GM21717 (cell line): ENCODE results near the gene C18orf63.
"Not testable (repeated sequence)": the region's sequence is repeated elsewhere in the genome, so short reads cannot be mapped to it uniquely, and the experiment has no call there.

Experiments used
- ATAC-seq: cut with Tn5 transposase; IDR thresholded peaks from one replicate; pipeline ENCODE4 v1.9.1; 2021; ENCODE audit warnings: mild to moderate bottlenecking, moderate library complexity; ENCODE audit not compliant: unreplicated experiment

Gene C18orf63

GRCh38 chr18:74326791-74327190, 11.2 kb downstream of the C18orf63 start:
- ATAC-seq = not testable (repeated sequence)

- ATAC-seq = no peak
These were observed 12.6 kb downstream of the C18orf63 start for GRCh38 chr18:74328206-74328605.

GRCh38 chr18:74329688-74330205, 14.1 kb downstream of the C18orf63 start:
- ATAC-seq = no peak

- no peak for ATAC-seq
These were observed 15.8 kb downstream of the C18orf63 start for GRCh38 chr18:74331404-74331803.

GRCh38 chr18:74333091-74333490, 17.5 kb downstream of the C18orf63 start:
- no peak for ATAC-seq

- ATAC-seq = peak; percentile 69
These were observed 18.7 kb downstream of the C18orf63 start for GRCh38 chr18:74334242-74334893.

- ATAC-seq = no peak
These were observed 21.0 kb downstream of the C18orf63 start for GRCh38 chr18:74336656-74337055.

- no peak for ATAC-seq
These were observed 21.7 kb downstream of the C18orf63 start for GRCh38 chr18:74337155-74337911.

- ATAC-seq = no peak
These were observed 22.3 kb downstream of the C18orf63 start for GRCh38 chr18:74337912-74338309.

- ATAC-seq = no peak
These were observed 26.9 kb downstream of the C18orf63 start for GRCh38 chr18:74342416-74343043.

GRCh38 chr18:74346206-74346605, 30.6 kb downstream of the C18orf63 start:
- no peak for ATAC-seq

GRCh38 chr18:74348581-74348980, 32.9 kb downstream of the C18orf63 start:
- no peak for ATAC-seq

- ATAC-seq = peak; percentile 61
These were observed 35.7 kb downstream of the C18orf63 start for GRCh38 chr18:74351354-74351753.

GRCh38 chr18:74353169-74353775, 37.6 kb downstream of the C18orf63 start:
- peak; percentile 67 for ATAC-seq

GRCh38 chr18:74356959-74357358, 41.3 kb downstream of the C18orf63 start:
- peak; percentile 77 for ATAC-seq

GRCh38 chr18:74360852-74361655, 45.4 kb downstream of the C18orf63 start:
- no peak for ATAC-seq

GRCh38 chr18:74367905-74368304, 52.3 kb downstream of the C18orf63 start:
- no peak for ATAC-seq

- ATAC-seq = no peak
These were observed 53.5 kb downstream of the C18orf63 start for GRCh38 chr18:74368901-74369705.

GRCh38 chr18:74370115-74370514, 54.5 kb downstream of the C18orf63 start:
- no peak for ATAC-seq

GRCh38 chr18:74373428-74373827, 57.8 kb downstream of the C18orf63 start:
- ATAC-seq = no peak
